Endothelial cell of umbilical vein (primary cell): Measurements from ENCODE around the gene ZNF624. TPM values are rescaled to one million over a fixed set of nuclear protein-coding genes. Genes with fewer than 3 reads are reported as not detected.
"Not testable (repeated sequence)": the region's sequence is repeated elsewhere in the genome, so short reads cannot be mapped to it uniquely, and the experiment has no call there.

Experiments
- BruUV-seq: library from RNA; stranded (reverse); fragments of 400-500 nt; replicated peaks from 2 replicates; lab custom pipeline; 2021; lab: Mats Ljungman, UMichigan
- CTCF ChIA-PET: fragments of 300-600, 350-600 bp; sonication (Branson Sonifier 250); formaldehyde crosslinking; loops from one replicate; lab custom pipeline; 2021; ENCODE audit warnings: antibody characterized with exemption, inconsistent platforms; lab: Charles Lee
- POLR2A ChIA-PET: fragments of 300-600, 350-600 bp; sonication (Branson Sonifier 250); formaldehyde crosslinking; loops from one replicate; lab custom pipeline; 2021; ENCODE audit warnings: antibody characterized with exemption, inconsistent platforms; lab: Charles Lee
- DNase-seq: peaks from one replicate; pipeline ENCODE4 v3.0.0-alpha.2; 2011; ENCODE audit warnings: low read depth, low spot score
- FAIRE-seq: peaks from 2 replicates; lab custom pipeline; 2011; peaks lifted over from hg19 to GRCh38; lab: Jason Lieb, UNC
- H2AFZ ChIP-seq: 2 replicates; pipeline ENCODE4 v1.6.0; 2012; ENCODE audit warnings: low read depth, low read length, control low read depth, inconsistent platforms
- H3K27ac ChIP-seq: 2 replicates; pipeline ENCODE4 v1.5.1; 2011; ENCODE audit warnings: low read depth, mild to moderate bottlenecking, control low read depth, low read length, moderate library complexity; ENCODE audit not compliant: insufficient read depth
- H3K27me3 ChIP-seq, 2 experiments: 2 replicates each; pipeline versions ENCODE4 v1.6.0 to v1.6.1; 2011; ENCODE audit warnings: low read length in 2 of 2, mixed read lengths in 1 of 2; ENCODE audit not compliant: control insufficient read depth in 2 of 2, insufficient read depth in 2 of 2
- H3K36me3 ChIP-seq, 2 experiments: 2 replicates in 1 of 2; 3 replicates in 1 of 2; pipeline ENCODE4 v1.5.1; 2011; ENCODE audit warnings: low read length in 2 of 2, mild to moderate bottlenecking in 1 of 2, moderate library complexity in 1 of 2; ENCODE audit not compliant: control insufficient read depth in 2 of 2, insufficient read depth in 2 of 2; ENCODE audit errors: extremely low read depth in 1 of 2
- H3K4me1 ChIP-seq: 3 replicates; pipeline ENCODE4 v1.5.1; 2011; ENCODE audit warnings: mild to moderate bottlenecking, low read length; ENCODE audit not compliant: control insufficient read depth, insufficient read depth; ENCODE audit errors: extremely low read depth
- H3K4me2 ChIP-seq: 2 replicates; pipeline ENCODE4 v1.6.1; 2011; ENCODE audit warnings: low read length, control low read depth, mixed read lengths; ENCODE audit not compliant: insufficient read depth
- H3K4me3 ChIP-seq, 3 experiments: fragments of 200-600 bp in 1 of 3; sonication (generic), shearing (Covaris generic) in 1 of 3; replicated peaks in 1 of 3; 2 replicates each; pipeline ENCODE4 v1.5.1; 2011 to 2016; ENCODE audit warnings: control low read depth in 3 of 3, low read length in 3 of 3, mild to moderate bottlenecking in 2 of 3, inconsistent platforms in 1 of 3, low read depth in 1 of 3, moderate library complexity in 1 of 3; ENCODE audit not compliant: insufficient read depth in 1 of 3
- H3K79me2 ChIP-seq: 2 replicates; pipeline ENCODE4 v1.6.0; 2012; ENCODE audit warnings: low read length, inconsistent platforms; ENCODE audit not compliant: control insufficient read depth, insufficient read depth
- H3K9ac ChIP-seq: replicated peaks from 2 replicates; pipeline ENCODE3; 2011; ENCODE audit warnings: low read length, control low read depth; ENCODE audit not compliant: insufficient read depth; ENCODE audit errors: extremely low read depth
- H3K9me1 ChIP-seq: replicated peaks from 3 replicates; pipeline ENCODE4 v1.6.0; 2011; ENCODE audit warnings: mild to moderate bottlenecking, low read length; ENCODE audit not compliant: control insufficient read depth, insufficient read depth; ENCODE audit errors: extremely low read depth
- H3K9me3 ChIP-seq: replicated peaks from 2 replicates; pipeline ENCODE4 v1.5.1; 2012; ENCODE audit warnings: low read length, inconsistent platforms; ENCODE audit not compliant: control insufficient read depth, insufficient read depth
- H4K20me1 ChIP-seq: replicated peaks from 2 replicates; pipeline ENCODE3; 2011; ENCODE audit warnings: mild to moderate bottlenecking, low read length; ENCODE audit not compliant: control insufficient read depth, insufficient read depth; ENCODE audit errors: extremely low read depth
- EZH2 ChIP-seq: IDR thresholded peaks from 2 replicates; pipeline ENCODE4 v1.6.1; 2012; ENCODE audit warnings: borderline replicate concordance, low read depth, mild to moderate bottlenecking, moderate library complexity, low read length, inconsistent platforms; ENCODE audit not compliant: severe bottlenecking
- FOS ChIP-seq: IDR thresholded peaks from 2 replicates; pipeline ENCODE4 v1.6.1; 2011; ENCODE audit warnings: mild to moderate bottlenecking, low read length, moderate library complexity, borderline replicate concordance; ENCODE audit not compliant: insufficient read depth
- GATA2 ChIP-seq: IDR thresholded peaks from 2 replicates; pipeline ENCODE4 v1.7.0; 2011; ENCODE audit warnings: low read depth, mild to moderate bottlenecking, moderate library complexity, mixed read lengths, low read length; ENCODE audit not compliant: insufficient read length, insufficient read depth
- JUN ChIP-seq: IDR thresholded peaks from 2 replicates; pipeline ENCODE4 v1.6.1; 2011; ENCODE audit warnings: borderline replicate concordance, low read depth; ENCODE audit not compliant: insufficient read length, insufficient read depth
- MYC ChIP-seq: IDR thresholded peaks from one replicate; pipeline ENCODE4 v1.6.1; 2011; ENCODE audit warnings: mild to moderate bottlenecking, low read depth, low read length
- dilution Hi-C: fragments of 300-500 bp; cut with MboI; formaldehyde crosslinking; loops from one replicate; pipeline ENCODE4 v1.15.0; 2019; ENCODE audit warnings: low sequenced_read_pairs; ENCODE audit not compliant: extremely low pct_ligation_motif_present
- intact Hi-C: fragments of 100-400 bp; cut with micrococcal nuclease; formaldehyde crosslinking; loops from one replicate; pipeline ENCODE4 v1.10.0; 2022
- polyA plus RNA-seq, 4 experiments: library from polyadenylated mRNA; depleted of rRNA in 3 of 4; stranded (reverse) in 3 of 4; unstranded in 1 of 4; fragments of >200 nt; gene quantifications; 2 replicates each; pipeline versions ENCODE4 v1.2.1 to v1.2.3, GENCODE V29; 2011 to 2012; ENCODE audit warnings: missing spikeins in 1 of 4
- total RNA-seq: library from RNA; stranded (reverse); gene quantifications from 2 replicates; pipeline ENCODE4 v1.2.3, GENCODE V29; 2021
- TF ChIP-seq, protein P1 (sequence below): IDR thresholded peaks from 2 replicates; pipeline ENCODE4 v1.6.1; 2011; ENCODE audit not compliant: insufficient read depth, insufficient read length

Gene ZNF624
- total and polyA plus RNA-seq, 2 donors (not counting 3 experiments of a cell fraction or from before 2014, with no cell fraction given), result 0.77 to 5.7 TPM

GRCh38 chr17:16683290-16684138 is 29.9 kb upstream of the ZNF624 start:
- not testable (repeated sequence) for H3K4me3 ChIP-seq, H3K9me1 ChIP-seq, FAIRE-seq

GRCh38 chr17:16676676-16677268 is 23.1 kb upstream of the ZNF624 start:
- Histone ChIP-seq H3K9ac (no peak overlapping the region), H3K4me1 (no peaks in the 10 kb centered on the region), H3K4me3 (no peak overlapping the region), H4K20me1 (no peaks in the 10 kb centered on the region), H3K27ac (no peak overlapping the region), H2AFZ (no peak overlapping the region), H3K79me2 (no peaks in the 10 kb centered on the region), H3K9me3 (no peaks in the 10 kb centered on the region), H3K27me3 (no peaks in the 10 kb centered on the region), H3K36me3 (no peaks in the 10 kb centered on the region), H3K9me1 (no peaks in the 10 kb centered on the region), H3K4me2 (no peak overlapping the region)
- intact Hi-C loops, result no loop called here
- FAIRE-seq (no peak), DNase-seq (no peak)
- POLR2A ChIA-PET, result no interaction called here
- BruUV-seq, result no TSS peak
- dilution Hi-C loops, result no loop called here
- TF ChIP-seq, protein P1, sequence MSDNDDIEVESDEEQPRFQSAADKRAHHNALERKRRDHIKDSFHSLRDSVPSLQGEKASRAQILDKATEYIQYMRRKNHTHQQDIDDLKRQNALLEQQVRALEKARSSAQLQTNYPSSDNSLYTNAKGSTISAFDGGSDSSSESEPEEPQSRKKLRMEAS, result no peak
- no peak for TF ChIP-seq JUN
- no peak for TF ChIP-seq EZH2
- no peak for TF ChIP-seq FOS
- no peak for TF ChIP-seq GATA2
- no peak for TF ChIP-seq MYC
- CTCF ChIA-PET, result no interaction called here

More at GRCh38 chr17:16683290-16684138, 29.9 kb upstream of the ZNF624 start:
- H3K27ac ChIP-seq, intact Hi-C loops, BruUV-seq, H3K36me3 ChIP-seq, H3K9me3 ChIP-seq, H3K79me2 ChIP-seq, H3K9ac ChIP-seq, H3K4me2 ChIP-seq, H3K27me3 ChIP-seq, CTCF ChIA-PET, H3K4me1 ChIP-seq, POLR2A ChIA-PET, dilution Hi-C loops, DNase-seq, H4K20me1 ChIP-seq: not testable (repeated sequence)
- H2AFZ ChIP-seq, result peak overlapping the region; percentile 18
